CD4-positive, alpha-beta T cell treated with Interleukin-17A for 1 hour (primary cell): ENCODE measurements around the gene KRT8.
"Not testable (repeated sequence)": the region's sequence is repeated elsewhere in the genome, so short reads cannot be mapped to it uniquely, and the experiment has no call there.

ENCODE experiments used
- DNase-seq: peaks from one replicate; pipeline ENCODE4 v3.0.0-alpha.2; 2020

Gene KRT8

GRCh38 chr12:52873832-52874572 is 30.9 kb downstream of the KRT8 start:
- DNase-seq: peak; percentile 46

DNA sequence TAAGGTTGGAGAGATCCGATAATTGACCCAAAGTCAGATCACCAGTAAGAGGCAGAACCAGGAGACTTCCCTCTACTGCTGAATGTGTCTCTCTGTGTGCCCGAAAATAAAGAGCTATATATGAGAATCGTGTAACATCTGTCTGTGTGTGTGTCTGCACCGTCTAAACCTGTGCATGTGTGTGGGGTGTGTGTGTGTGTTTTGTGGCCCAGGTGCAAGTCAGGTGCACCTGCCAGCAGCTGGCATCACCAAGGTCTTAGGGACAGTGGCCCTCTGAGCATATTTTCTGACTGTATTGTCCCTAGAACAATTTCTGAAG is 31.4 kb downstream of the KRT8 start:
- DNase-seq: no peak

- no peak for DNase-seq
Measured at GRCh38 chr12:52872644-52873389, 32.1 kb downstream of the KRT8 start.

- peak; percentile 49 for DNase-seq
Measured at GRCh38 chr12:52871291-52872039, 33.4 kb downstream of the KRT8 start.

GRCh38 chr12:52870361-52871290 is 34.2 kb downstream of the KRT8 start:
- DNase-seq: peak; percentile 73

GRCh38 chr12:52867642-52868041 is 37.2 kb downstream of the KRT8 start:
- DNase-seq: peak; percentile 33

- DNase-seq: no peak
Measured at GRCh38 chr12:52867152-52867551, 37.7 kb downstream of the KRT8 start.

- peak; percentile 17 for DNase-seq
Measured at GRCh38 chr12:52865090-52865944, 39.6 kb downstream of the KRT8 start.

DNA sequence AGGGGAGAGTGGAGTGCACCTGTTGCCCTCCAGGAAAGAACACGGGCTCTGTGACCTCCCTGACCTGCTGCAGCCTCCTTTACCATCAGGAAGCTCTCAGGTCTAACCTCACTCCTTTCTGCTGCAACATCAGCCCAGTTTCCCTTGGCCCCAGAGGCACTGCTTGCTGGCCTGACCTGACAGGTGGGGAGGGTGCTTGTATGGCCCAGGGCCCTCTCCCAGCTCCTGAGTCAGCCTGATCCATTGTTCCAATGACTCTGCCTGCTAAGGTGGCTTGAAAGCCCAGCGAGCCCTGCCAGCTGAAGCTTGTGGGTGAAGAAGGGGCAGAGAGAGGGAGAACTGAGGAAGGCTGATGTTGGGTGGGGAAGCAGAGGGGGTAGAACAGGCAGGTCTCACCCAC is 42.9 kb downstream of the KRT8 start:
- DNase-seq: no peak

- DNase-seq: no peak
Measured at GRCh38 chr12:52861511-52861910, 43.4 kb downstream of the KRT8 start.

DNA sequence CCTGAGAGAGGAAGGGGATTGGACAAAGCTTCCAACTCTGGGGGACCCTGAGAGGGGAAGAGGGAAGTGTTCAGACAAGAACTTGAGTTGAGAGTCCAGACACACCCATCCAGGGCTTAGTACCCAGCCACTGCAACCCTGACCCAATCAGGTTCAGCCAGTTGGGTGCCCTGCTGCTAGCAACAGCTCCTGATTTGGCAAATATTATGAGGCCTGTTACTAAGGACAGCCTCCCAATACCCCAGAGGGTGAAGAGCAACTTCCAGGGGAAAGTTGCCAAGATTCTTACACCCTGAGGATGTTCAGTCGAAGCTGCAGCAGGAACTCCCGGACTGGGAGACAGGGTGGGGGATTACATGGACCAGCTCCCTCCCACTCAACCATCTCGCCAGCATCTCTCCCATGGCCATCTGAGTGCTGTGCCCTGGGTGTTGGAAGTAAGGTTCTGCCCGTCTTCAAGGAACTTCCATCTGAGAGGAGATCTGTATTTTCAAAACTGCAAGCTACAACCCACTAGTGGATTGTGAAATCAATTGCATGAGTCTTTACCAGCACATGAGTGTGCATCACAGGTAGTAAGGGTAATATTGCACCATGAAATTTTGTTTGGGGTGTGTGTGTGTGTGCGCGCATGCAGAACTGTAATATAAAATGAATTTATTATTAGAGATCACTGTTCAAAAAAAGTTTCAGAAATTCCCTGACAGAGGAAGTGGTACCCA is 44.6 kb downstream of the KRT8 start:
- no peak for DNase-seq

DNA sequence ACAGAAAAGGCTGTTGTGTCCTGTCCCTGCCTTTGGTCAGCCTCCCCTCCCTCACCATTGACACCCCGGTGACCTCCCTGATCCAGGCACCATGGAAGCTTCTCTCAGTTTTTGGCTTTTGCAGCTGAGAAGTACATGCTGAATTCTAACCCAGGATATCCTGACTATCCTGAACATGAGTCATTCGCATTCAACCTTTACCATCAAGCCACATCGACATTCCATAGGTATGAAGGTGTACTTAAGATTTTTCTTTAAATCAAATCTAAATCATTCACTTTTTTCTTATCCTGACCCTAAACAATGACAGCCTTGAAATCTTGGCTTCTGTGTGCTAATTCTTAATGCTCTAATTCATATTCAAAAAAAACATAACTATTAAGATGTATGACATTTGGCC is 47.4 kb downstream of the KRT8 start:
- DNase-seq: no peak

DNA sequence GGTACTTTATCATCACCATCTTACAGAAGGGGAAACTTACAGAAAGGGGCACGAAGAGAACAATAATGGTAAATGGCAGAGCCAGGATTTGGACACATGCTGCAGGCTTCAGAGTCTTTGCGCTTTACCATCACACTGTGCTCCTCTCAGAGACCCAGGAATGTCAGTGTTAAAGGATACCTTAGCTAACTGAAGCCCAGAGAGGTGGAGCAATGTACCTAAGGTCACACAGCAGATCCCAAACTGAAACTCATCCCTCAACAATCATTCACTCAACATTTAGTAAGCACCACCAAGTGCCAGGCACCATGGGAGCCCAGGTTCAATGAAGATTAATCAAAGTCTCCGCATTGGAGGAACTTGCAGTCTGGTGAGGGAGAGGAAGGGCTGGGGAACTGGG is 48.1 kb downstream of the KRT8 start:
- no peak for DNase-seq

- DNase-seq: not testable (repeated sequence)
Measured at GRCh38 chr12:52856077-52856476, 48.8 kb downstream of the KRT8 start.

GRCh38 chr12:52851787-52852186 is 53.1 kb downstream of the KRT8 start:
- DNase-seq: no peak

DNA sequence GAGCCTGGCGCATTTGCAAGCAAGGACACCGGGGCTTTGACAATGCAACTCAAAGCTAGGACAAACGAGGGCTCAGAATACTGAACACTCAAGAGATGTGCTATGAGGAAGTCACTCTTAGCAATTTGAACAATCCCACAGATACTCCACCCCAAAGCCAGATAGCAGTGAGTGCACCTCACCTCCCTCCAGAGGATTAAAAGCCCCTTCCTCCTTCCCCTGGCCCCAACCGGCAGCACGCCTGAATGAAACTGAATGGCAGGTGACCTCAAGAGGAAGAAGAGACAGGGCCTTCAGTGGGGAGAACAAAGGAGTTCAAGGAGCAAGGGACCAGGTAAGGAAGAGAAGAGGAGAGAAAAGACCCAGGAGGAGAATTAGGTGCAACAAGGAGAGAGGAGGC is 54.2 kb downstream of the KRT8 start:
- no peak for DNase-seq

GRCh38 chr12:52849511-52849910 is 55.4 kb downstream of the KRT8 start:
- no peak for DNase-seq

- DNase-seq: no peak
Measured at GRCh38 chr12:52848661-52849255, 56.1 kb downstream of the KRT8 start, which contains the start of gene KRT78. TSS of gene KRT78 (minus strand) at chr12:52848994. CDS start at chr12:52848930, 64 bp downstream.

DNA sequence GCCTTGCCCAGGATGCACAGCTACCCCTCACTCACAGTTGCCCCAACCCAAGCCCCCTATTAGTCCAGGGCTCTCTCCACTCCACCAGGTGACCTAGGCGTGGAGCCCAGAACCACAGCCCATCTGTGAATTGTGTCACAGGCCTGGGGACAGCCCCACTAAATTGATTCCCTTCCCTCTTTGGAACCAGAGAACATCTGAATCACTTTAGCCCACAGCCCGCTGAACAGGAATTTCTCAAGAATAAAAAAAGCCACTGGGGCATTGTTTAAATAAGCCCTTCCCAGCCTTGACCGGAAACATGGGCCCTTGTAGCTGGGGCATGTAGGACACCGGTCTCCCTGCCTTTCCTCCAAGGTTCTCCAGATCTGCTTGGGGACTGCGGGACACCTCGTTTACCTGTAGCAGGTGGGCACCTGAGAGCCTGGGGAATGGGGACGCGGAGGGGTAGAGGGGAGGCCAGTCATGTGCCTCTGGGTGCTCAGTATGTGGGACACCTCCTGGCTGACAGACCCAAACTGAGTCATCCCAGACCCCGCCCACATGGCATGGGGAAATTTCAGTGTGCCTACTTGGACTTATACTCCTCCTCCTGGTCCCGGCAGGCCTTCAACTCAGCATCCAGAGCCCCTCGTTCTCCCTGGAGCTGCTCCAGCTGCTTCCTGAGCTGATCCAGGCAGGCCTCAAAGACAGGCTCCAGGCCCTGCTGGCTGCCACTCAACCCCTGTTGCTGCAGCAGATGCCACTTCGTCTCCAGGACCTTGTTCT is 57.4 kb downstream of the KRT8 start:
- DNase-seq: no peak
